ENCODE results near the gene TMEM255B. TPM values are rescaled to one million over a fixed set of nuclear protein-coding genes. Genes with fewer than 3 reads are reported as not detected.
"Not testable (repeated sequence)": the region's sequence is repeated elsewhere in the genome, so short reads cannot be mapped to it uniquely, and the experiment has no call there.

TMEM255B gene
- polyA plus RNA-seq, 5 donors = 8.5 to 17.4 (median 13.3) TPM

DNA sequence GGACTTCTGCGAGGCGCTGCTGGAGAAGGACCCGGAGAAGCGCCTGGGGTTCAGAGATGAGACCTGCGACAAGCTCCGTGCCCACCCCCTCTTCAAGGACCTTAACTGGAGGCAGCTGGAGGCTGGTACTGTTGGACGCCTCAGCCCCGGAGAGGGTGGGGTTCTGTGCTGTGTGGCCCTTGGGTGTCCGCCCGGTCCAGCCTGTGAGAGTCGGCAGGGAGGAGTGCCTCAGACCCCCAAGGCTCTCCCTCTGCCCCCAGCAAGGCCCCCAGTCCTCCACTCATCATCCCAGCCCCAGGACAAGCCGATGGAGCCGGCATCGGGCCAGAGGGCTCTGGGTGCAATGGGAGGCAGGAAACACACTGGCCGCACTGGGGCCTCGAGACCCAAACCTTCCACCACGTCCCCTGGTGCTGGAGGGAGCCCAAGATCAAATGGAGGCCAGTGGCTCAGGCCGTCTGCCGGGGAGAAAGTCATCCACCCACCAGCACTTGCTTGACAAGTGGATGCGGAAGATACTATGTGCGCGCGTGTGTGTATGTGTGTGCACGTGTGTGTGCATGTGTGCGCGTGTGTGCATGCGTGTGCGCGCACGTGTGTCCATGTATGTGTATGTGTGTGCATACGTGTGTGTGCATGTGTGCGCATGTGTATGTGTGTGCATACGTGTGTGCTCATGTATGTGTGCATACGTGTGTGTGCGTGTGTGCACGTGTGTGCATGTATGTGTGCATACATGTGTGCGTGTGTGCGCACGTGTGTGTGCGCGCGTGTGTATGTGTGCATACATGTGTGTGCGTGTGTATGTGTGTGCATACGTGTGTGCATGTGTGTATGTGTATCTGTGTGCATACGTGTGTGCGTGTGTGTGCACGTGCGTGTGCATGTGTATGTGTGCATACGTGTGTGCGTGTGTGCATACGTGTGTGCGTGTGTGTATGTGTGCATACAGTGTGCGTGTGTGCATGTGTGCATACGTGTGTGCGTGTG, 25.8 kb upstream of the TMEM255B start:
- DNase-seq = no peak

- DNase-seq = no peak
Observed at GRCh38 chr13:113734099-113734825, 24.8 kb upstream of the TMEM255B start.

DNA sequence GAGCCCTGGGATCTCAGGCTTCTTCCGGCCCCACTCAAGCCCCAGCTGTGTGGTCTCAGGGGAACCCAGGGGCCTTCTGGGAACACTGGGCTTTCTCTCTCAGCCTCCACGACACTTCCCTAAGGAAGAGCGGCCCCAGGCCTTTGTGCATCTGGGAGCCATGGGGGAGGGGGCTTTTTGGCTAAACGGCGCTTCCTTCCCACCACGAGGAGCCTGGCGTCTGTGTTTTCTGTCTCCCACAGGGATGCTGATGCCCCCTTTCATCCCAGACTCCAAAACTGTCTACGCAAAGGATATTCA, 24.2 kb upstream of the TMEM255B start:
- DNase-seq = no peak

- no peak for DNase-seq
Observed at GRCh38 chr13:113735194-113735593, 23.8 kb upstream of the TMEM255B start.

DNA sequence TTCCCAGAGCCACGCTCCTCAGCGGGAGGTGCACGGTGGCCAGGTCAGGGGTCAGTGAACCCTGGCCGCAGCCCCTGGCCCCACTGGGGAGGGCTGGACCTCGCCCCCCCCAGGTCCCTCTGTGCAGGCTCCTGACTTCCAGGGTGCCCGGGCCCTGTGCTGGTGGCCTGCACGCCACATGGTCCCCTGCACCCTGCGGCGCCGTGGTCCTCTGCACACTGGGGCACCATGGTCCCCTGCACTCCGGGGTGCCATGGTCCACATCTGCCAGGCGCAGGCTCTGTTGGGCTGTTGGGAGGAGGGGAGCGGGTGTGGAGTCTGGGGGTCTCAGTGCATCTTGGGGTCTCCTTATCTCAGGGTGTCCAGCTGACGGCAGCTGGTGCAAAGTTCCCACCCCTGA, 23.3 kb upstream of the TMEM255B start:
- DNase-seq = no peak

DNA sequence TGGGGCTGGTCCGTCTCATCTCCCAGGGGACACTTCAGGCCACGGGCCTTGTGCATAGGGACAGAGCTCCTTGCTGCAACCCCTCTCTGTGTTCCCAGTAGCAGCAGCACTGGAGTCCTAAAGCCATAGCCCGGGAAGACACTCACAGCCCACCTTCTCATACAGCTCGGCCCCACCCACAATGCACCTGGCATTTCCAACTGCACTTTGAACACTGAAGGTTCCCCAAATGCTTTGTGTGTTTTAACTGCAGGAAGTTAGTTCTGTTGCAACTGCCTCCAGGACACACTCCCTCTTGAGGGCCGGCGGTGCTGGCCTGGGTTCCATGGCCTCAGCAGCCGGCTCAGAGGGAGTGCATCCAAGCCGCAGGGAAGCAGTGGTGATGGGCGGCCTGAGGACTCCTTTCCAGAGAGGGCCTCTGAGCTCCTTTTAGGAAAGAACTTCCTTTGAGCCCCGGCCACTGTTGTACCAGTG, 22.7 kb upstream of the TMEM255B start:
- no peak for DNase-seq

- DNase-seq = no peak
Observed at GRCh38 chr13:113737803-113738202, 21.2 kb upstream of the TMEM255B start.

DNA sequence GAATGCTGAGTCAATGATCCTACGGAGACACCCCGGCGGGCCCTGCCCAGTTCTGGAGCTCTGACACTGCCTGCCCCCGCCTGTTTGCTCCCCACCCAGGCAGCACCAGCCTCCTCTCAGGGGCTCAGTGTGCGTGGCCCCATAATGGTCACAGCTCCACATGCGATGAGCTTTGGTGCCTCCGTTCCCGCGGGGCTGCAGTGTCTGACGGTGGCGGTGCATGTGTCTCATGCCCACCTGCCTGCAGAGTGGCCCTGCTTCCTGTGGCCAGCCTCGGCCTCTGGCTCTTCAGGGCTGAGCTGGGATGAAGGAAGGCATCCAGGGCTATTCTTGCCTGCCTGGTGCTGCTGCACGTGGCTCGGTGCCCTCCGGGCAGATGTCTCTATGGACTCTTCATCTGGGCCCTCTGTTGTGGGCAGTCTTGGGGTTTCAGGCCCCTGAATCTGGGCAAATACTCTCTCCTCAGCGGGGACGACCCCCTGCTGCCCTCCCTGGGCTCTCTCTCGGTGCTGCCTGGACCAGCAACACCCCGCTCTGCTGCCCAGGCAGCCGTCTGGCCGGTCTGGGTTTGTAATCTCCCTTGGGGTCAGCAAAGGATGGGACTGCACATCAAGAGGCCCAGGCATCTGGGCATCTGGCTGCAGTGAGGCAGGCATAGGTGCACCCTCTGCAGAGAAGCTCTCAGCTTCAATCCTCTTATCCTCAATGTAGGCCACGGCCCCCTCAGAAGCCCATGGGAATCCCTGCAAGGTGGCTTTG, 19.3 kb upstream of the TMEM255B start:
- no peak for DNase-seq

DNA sequence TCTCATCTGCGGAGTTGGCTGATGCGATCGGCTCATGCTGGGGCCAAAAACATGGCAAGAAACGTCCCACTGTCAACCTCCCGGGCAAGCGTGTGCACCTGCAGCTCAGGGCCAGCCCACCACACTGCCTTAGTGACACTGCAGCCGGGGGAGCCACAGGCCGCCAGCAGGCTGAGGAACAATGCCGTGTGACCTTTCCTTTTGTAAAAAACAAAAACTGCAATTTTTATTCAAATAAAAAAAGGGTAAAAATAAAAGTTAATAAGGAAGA, 18.8 kb upstream of the TMEM255B start:
- no peak for DNase-seq

DNA sequence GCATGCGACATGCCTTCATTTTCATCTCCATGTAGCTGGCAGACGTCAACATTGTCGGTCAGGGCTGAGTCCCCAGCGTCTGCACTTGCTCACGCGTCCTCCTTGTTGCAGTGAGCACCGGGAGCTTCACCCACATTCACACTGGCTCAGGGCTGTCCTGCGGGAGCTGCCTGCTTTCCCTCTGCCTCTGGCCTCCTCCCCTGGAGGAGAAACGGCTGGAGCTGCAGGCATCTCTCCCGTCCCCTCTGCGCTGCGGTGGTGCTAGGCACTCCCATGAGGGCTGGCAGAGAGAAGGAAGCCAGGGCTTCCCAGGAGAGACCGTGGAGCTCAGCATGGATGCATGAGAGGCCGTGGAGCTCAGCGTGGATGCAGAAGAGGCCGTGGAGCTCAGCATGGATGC, 18.4 kb upstream of the TMEM255B start:
- no peak for DNase-seq

DNA sequence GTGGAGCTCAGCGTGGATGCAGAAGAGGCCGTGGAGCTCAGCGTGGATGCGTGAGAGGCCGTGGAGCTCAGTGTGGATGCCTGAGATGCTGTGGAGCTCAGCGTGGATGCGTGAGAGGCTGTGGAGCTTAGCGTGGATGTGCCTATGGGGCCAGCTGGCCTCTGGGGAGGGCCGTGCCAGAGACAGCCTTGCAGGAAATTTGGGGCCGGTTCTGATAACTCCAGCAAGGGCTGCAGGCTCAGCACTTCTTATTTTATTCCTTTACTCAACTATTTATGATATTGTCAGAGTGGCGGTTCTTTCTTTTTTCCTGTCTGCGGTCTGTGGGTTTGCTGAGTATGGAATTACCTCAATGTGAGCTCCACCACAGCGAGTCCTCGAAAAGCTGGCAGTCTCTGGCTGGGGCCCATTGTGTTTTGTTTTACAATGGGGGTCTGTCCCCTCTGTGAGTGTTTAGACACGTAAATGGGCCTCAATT, 17.8 kb upstream of the TMEM255B start:
- DNase-seq = no peak

DNA sequence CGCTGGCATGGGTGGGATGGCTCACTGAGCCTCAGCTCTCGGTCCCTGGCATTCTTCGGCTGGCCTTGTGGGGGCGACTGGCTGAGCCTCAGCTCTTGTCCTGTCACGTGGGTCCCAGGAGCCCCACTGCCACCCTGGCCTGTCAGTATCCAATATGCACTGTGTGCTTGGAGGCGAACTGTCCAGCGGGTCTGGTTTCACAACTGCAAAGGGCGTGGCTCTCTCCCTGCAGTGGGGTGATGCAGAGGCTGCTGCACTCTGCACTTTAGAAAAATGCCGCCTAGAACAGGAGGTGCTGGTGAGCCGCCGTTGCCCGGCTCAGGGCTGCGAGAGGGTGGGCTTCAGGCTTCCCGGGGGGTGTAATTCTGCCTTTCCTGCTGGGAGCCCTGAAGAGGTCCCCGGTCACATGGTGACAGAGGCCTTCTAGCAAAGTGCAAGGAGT, 17.0 kb upstream of the TMEM255B start:
- DNase-seq = no peak

DNA sequence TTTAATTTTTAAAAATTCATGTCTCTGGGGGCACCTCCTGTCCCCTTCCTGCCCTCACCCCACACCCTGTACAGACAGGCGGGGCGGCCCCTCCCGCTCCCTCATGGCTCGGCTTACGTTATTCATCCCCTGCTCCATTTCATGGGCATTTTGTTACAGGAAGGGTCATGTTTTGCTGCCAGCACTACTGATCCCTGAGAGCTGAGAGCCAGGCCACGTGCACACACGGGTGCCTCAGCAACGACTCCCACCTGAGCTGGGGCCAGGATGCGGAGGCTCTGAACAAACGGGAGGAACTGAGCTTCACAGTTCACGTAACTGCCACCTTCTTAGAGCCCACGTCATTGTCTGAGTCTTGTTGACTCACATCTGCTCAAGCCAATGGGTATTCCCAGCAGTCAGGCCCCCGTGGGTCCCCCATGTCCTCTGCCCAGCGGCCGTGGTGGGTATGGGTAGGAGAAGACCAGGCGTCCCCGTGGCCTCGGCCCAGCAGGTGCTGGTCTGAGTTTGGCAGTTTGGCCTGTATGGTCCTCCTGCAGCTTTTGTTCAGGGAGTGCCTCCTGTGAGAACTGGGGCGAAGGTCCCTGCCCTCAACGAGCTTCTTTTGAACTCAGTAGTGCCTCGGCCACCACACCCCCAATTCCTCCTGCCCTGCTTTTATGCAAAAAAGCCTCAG, 16.4 kb upstream of the TMEM255B start:
- DNase-seq = no peak

GRCh38 chr13:113743366-113744195, 15.4 kb upstream of the TMEM255B start:
- DNase-seq = no peak

DNA sequence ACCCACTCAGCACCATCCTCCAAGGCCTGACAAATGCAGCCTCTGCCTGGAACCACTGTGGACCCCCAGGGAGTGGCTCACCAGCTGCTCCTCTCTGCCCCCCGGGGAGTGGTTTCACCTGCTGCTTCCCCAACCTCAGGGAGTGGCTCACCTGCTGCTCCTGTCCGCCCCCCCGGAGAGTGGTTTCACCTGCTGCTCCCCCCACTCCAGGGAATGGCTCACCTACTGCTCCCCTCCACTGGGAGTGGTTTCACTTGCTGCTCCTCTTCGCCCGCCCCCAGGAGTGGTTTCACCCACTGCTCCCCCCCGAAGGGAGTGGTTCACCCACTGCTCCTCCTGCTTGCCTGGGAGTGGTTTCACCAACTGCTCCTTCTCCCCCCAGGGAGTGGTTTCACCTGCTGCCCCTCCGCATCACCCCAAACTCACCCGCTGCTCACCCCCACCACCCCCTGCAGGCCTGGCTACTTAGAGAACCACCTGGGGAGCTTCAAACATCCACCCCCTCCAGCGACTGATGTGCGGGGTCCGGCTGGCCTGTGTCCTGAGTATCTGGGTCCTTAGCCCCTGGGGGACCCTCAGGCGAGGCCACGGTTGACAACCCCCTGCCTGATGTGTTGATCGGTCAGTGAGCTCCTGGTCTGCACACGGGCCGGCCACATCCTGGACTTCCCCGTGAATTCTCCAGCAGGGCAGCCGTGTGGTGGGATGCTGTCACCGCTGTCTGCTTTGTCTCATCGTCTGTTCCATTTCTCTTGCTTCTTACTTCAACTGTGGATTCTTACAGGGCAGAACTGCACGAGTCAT, 14.6 kb upstream of the TMEM255B start:
- DNase-seq = no peak

DNA sequence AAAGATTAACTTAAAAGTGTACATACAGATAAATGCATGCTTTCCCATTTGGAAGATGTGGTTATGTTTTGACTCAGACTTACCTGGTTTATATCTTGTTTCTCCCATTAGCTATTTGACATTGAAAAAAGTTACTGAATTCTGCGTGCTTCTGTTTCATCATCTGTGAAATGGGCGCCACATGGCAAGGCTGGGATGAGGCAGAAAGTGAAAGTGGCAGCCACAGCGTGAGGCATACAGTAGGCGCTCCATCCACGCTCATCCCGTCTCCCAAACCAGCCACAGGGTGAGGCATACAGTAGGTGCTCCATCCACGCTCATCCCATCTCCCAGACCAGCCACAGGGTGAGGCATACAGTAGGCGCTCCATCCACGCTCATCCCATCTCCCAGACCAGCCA, 14.0 kb upstream of the TMEM255B start:
- DNase-seq = no peak

- not testable (repeated sequence) for DNase-seq
Observed at GRCh38 chr13:113745500-113746142, 13.4 kb upstream of the TMEM255B start.

DNA sequence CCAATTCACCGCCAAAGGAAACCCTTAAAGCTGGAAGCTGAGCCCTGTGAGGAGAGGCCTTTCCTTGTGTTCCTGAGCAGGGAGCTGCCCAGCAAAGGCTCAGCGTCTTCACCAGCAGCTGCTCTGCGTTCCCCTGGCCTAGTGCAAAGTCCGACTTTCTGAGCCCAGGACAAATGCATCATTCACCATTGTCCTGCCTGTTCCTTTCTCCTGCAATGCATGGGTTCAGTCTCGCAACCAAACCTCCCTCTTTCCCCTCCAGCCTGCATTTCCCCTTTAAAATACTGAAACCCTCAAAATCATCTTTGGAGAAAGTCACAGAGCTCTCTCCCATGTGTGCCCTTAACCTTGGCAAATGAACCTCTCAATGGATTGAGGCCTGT, 12.9 kb upstream of the TMEM255B start:
- no peak for DNase-seq

DNA sequence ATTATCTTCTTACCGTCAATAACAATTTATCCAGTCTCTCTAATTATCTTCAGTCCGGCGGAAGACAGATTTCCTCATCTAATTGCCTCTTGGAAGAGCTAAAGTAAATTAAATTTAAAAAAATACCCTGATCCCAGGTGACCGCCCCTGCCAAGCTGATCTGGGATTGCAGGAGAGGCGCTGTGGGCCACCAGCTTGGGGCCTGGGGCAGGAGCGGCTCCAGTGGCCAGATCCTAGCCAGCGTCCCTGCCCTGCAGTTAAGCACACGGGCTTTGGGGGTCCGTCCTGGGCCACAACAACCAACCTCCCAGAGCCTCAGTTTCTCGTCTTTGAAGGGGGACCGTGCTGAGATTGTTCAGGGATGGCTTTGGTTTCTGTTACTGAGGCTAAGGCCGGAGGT, 12.4 kb upstream of the TMEM255B start:
- DNase-seq = no peak
